GM18499 (cell line): ENCODE data around the gene LIF.
"Not testable (repeated sequence)": the region's sequence is repeated elsewhere in the genome, so short reads cannot be mapped to it uniquely, and the experiment has no call there.

Experiments
- ATAC-seq: cut with Tn5 transposase; IDR thresholded peaks from one replicate; pipeline ENCODE4 v1.9.1; 2021; ENCODE audit warnings: moderate number of reproducible peaks; ENCODE audit not compliant: insufficient read depth, unreplicated experiment

Gene LIF

DNA sequence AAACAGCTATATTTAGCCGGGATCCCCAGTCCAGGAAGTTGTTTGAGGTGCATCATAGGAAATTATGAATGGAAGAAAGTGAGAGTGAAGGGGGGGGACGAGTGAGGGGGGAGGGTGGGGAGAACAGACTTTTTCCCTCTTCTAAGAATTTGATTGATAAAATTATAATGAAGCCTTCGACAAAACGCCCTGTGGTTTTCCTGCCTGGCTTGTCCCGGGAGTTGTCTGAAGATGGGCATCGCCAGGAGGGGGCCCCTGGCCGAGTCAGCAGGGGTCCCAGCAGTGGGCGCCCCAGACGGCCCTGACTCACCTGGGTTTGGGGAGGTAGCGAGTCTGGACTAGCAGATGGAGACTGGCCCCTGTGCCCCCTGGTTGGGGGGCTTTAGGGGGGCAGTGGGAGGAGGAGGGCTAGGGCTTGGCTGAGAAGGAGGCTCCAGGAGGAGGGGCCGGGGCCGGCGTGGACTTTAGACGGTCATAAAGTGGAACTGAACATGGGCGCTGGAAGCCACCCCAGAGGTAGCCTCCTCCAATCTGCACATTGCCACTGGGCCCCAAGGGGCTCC is 336 bp upstream of the LIF start:
- ATAC-seq: no peak

DNA sequence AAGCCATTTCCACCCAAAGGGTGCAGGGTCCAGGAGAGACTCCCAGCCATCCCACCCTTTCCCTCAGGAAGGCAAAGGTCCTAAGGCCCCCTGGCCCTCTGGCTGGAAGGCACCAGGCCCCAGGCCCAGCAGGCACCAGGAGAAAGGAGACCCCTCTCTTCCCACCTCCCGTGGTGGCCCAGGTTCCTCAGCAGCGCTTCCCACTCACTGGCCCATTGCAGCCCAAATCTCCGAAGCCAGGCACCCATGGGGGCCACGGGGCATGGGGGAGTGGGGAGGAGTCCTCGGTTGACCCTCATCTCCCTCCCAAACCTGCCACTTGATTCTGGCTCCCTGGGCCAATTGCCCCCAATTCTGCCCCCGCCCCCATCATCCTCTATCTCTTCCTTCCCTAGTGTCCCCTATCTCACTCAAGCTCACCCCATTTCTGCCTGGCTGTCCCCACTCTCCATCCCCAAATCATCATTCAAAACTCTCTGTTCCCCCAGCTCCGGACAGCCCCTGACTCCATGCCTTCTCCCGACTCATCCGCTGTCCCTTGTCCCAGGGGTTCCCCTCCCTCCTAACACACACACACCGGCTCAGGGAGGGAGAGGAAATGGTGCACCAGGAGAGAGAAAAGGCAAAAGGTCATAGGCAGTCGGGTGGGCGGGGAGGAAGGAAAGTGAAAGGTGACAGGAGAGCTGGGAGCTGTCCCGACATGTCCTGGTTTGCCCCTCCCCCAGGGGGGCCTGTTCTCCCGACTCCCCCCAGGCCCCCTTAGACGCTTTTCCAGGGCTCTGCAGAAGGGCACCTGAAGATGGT is 1.2 kb downstream of the LIF start:
- no peak for ATAC-seq

GRCh38 chr22:30244641-30245040 is 1.9 kb downstream of the LIF start:
- no peak for ATAC-seq

DNA sequence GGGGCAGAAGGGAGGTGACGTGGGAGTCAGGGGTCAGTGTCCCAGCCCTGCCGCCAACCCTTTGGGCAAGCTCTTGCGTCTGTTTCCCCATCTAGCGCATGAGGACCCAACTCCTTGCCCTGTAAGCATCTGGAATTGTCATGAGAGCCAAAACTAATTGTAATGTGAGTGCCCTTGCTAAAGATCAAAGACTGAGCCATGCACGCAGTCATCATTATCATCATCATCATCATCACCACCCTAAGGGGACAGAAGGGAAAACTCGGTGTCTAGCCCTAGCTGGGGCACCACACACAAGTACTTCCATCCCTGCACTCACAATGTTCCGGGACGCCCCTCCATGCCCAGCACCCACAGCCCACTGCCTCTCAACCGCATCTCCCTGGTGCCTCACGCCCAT is 2.5 kb downstream of the LIF start:
- no peak for ATAC-seq

- no peak for ATAC-seq
Measured at GRCh38 chr22:30243661-30244060, 2.9 kb downstream of the LIF start.

- ATAC-seq: no peak
Measured at GRCh38 chr22:30241576-30242371, 4.8 kb downstream of the LIF start.

DNA sequence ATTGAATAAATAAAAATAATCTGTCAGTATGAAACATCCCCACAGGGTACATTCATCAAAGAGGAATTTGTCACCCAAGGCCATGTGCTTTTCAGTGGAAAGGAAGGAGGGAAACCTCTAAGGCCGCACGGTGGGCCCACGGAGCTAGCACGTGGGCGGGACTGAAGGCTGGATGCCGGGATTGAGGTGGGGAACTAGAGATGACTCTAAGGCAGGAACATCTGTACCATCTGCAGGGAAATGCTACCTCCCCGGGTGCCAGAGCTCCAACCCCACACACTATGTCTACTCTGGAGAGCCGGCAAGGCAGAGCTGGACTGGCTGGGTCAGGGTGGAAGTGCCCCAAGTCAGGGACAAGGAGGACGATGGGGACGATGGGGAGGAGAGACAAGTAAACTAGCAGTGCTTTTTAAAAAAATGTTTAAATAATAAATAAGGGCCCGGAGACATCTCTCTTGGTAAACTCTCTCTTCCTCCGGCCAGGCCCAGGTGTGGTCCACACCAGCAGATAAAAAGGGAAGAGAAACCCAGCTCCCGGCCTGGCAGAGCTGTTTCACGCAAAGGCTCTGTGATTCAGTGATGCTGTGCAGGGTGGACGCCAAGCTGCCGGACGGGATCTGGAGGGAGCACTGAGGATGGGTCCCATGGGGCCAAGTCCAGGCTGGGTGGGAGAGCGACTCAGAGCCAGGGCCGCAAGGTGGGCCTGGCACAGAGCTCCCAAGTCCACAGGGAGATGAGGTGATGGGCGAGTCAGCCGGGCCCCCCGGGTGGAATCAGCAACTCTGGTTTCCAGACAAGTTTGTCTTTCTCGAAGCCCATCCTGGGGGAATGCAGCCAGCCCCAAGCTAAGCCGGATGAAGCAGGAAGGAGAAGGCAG is 5.8 kb downstream of the LIF start:
- ATAC-seq: no peak

GRCh38 chr22:30239488-30240405 is 6.8 kb downstream of the LIF start:
- ATAC-seq: no peak

- ATAC-seq: no peak
Measured at GRCh38 chr22:30238661-30239487, 7.7 kb downstream of the LIF start.

- no peak for ATAC-seq
Measured at GRCh38 chr22:30238136-30238535, 8.4 kb downstream of the LIF start.

DNA sequence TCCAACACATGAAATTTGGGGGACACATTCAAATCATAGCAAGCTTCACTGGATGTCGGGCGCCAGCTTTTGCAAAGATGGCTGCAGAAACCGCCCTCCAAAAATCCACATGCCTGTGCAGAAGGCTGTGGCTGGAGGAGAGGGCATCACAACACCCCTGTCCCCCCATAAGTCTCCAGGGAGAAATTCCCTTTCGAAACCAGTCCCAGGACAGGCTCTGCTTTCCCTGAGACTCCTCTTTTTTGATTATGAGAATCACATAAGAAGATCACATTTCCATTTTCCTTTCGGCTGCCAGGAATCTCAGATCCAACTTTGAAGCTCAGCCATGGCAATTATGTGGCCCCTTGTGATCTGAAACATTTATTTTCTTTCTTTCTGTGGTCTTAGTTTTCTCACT is 9.7 kb downstream of the LIF start:
- no peak for ATAC-seq

- no peak for ATAC-seq
Measured at GRCh38 chr22:30235687-30236170, 10.8 kb downstream of the LIF start.

DNA sequence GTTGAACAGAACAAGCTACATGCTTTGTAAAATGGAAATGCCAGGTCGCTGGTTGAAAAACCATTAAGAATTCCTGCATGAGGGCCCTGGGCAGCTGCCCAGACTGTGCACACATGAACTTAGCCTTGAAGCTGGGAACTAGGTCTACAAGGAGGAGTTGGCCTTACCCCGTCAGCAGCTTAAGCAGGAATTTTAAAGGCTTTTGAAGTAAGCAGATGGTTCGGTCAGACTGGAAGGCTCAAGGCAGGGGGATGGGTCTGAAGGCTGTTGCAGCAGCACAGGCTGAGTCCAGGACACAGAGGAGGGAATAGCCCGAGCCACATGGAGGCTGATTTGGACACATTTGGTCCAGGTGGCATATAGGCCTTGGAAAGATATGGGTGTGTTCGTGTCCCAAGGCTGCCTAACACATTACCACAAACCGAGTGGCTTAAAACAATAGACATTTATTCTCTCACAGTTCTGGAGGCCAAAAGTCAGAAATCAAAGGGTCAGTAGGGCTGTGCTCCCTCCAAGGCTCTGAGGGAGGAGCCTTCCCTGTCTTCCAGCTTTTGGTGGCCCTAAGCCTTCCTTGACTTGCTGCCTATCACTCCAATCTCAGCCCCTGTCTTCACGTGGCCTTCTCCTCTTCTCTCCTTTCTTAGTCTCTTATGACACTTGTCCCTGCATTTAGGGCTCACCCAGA is 11.6 kb downstream of the LIF start:
- no peak for ATAC-seq

DNA sequence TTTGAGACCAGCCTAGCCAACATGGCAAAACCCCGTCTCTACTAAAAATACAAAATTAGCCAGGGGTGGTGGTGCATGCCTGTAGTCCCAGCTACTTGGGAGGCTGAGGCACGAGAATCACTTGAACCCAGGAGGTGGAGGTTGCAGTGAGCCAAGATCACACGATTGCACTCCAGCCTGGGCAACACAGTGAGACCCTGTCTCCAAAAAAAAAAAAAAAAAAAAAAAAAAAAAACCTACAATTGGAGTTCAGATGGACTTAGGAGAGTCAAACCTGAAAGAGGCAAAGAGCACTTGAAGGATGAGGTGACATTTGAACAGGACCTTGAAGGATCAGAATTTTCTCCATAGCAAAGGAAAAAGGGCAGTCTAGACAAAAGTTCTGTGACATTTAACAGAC is 12.2 kb downstream of the LIF start:
- not testable (repeated sequence) for ATAC-seq

DNA sequence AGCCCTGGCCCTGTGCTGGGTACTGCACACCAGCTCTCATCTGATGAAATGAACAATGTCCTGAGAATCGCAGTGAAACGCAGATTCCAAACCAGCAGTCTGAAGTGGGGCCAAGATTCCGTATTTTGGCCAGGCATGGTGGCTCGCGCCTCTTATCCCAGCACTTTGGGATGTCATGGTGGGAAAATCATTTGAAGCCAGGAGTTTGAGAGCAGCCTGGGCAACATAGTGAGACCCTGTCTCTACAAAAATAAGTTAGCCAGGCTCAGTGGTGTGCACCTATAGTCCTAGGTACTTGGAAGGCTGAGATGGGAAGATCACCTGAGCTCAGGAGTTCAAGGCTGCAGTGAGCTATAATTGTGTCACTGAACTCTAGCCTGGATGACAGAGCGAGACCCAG is 13.0 kb downstream of the LIF start:
- no peak for ATAC-seq

GRCh38 chr22:30232716-30233218 is 13.8 kb downstream of the LIF start:
- ATAC-seq: no peak

GRCh38 chr22:30230787-30231461 is 15.6 kb downstream of the LIF start:
- ATAC-seq: no peak
